ENCODE results near the gene SHISA4.
A peak's percentile ranks its signal among the peaks of the same experiment; 100 is the strongest.
"Not testable (repeated sequence)": the region's sequence is repeated elsewhere in the genome, so short reads cannot be mapped to it uniquely, and the experiment has no call there.

SHISA4 gene

GRCh38 chr1:201899683-201900429 is 11.2 kb downstream of the SHISA4 start:
- no peak for DNase-seq (ENCODE audit: low read depth)

GRCh38 chr1:201900476-201900875 is 11.8 kb downstream of the SHISA4 start:
- no peak for DNase-seq (ENCODE audit: low read depth)

- not testable (repeated sequence) for DNase-seq (ENCODE audit: low read depth)
Measured at GRCh38 chr1:201901036-201901435, 12.3 kb downstream of the SHISA4 start.

GRCh38 chr1:201902198-201902597 is 13.5 kb downstream of the SHISA4 start:
- DNase-seq (ENCODE audit: low read depth) = peak; percentile 46

GRCh38 chr1:201903135-201903534 is 14.4 kb downstream of the SHISA4 start:
- DNase-seq (ENCODE audit: low read depth) = peak; percentile 62

- DNase-seq (ENCODE audit: low read depth) = peak; percentile 87
Measured at GRCh38 chr1:201904579-201904978, 15.9 kb downstream of the SHISA4 start.

- DNase-seq (ENCODE audit: low read depth) = no peak
Measured at GRCh38 chr1:201905234-201905890, 16.7 kb downstream of the SHISA4 start.

- DNase-seq (ENCODE audit: low read depth) = no peak
Measured at GRCh38 chr1:201906336-201906735, 17.6 kb downstream of the SHISA4 start.

- DNase-seq (ENCODE audit: low read depth) = no peak
Measured at GRCh38 chr1:201907621-201908020, 18.9 kb downstream of the SHISA4 start.

- no peak for DNase-seq (ENCODE audit: low read depth)
Measured at GRCh38 chr1:201911826-201912571, 23.3 kb downstream of the SHISA4 start.

GRCh38 chr1:201912832-201913231 is 24.1 kb downstream of the SHISA4 start:
- peak; percentile 88 for DNase-seq (ENCODE audit: low read depth)

- peak; percentile 90 for DNase-seq (ENCODE audit: low read depth)
Measured at GRCh38 chr1:201914456-201915235, 25.9 kb downstream of the SHISA4 start.

- DNase-seq (ENCODE audit: low read depth) = peak; percentile 98
Measured at GRCh38 chr1:201916649-201917249, 28.1 kb downstream of the SHISA4 start.

- peak; percentile 95 for DNase-seq (ENCODE audit: low read depth)
Measured at GRCh38 chr1:201917362-201918033, 28.8 kb downstream of the SHISA4 start.

GRCh38 chr1:201918343-201918742 is 29.6 kb downstream of the SHISA4 start:
- no peak for DNase-seq (ENCODE audit: low read depth)

- no peak for DNase-seq (ENCODE audit: low read depth)
Measured at GRCh38 chr1:201921952-201922558, 33.4 kb downstream of the SHISA4 start.

- no peak for DNase-seq (ENCODE audit: low read depth)
Measured at GRCh38 chr1:201925301-201925567, 36.5 kb downstream of the SHISA4 start.

GRCh38 chr1:201925981-201926645 is 37.4 kb downstream of the SHISA4 start:
- no peak for DNase-seq (ENCODE audit: low read depth)

- no peak for DNase-seq (ENCODE audit: low read depth)
Measured at GRCh38 chr1:201928266-201928665, 39.6 kb downstream of the SHISA4 start.

- DNase-seq (ENCODE audit: low read depth) = peak; percentile 14
Measured at GRCh38 chr1:201930137-201930536, 41.4 kb downstream of the SHISA4 start.

All from amniotic epithelial cell (primary cell).